ENCODE results near the gene SETD5. TPM values are rescaled to one million over a fixed set of nuclear protein-coding genes. Genes with fewer than 3 reads are reported as not detected.

The SETD5 gene
- polyA plus RNA-seq, 2 of the 4 experiments (the other 2 are of a cell fraction) = 41.7 to 92.3 TPM

DNA sequence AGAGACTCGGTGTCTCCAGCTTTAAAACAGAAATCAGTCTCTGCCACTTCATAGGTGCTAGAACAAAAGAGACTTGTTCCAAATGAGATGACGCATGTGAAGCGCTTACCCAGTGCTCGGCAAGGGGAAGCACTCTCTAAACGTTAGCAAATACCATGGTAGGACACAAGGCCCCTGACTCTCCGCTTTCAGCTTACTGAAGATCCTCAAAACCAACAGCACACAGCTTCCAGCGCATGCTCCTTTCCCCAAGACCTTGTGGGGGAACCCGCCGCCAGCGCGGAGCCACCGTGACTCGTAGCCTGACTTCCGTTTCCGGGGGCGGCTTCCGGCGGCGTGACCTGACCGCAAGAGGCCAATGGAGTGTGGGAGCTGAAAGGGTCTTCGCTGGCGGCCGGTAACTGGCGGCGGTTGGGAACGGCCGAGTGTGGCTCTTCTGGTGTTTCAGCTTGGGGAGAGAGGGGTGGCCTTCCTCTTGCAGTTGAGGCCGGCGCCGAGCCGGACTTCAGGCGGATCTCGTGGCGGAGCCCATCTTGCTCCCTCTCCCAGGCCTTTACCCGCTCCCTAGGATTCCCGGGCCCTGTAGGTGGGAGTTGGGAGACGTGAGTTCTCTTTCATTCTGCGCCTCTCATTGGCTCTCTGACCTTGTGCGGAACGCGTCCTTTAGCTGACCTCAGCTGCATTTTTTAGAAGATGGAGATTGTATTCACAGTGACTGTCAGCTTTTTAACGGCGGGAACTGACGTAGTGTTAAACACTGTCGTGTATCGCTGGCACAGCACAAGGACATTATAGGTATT is 34.5 kb upstream of the SETD5 start, which contains the start of gene THUMPD3 (continued):
- TF ChIP-seq RARB (CRISPR knock-in tag; IDR thresholded peaks at IDR 0.05) (peak; percentile 57; the same call in 1 of the 2 replicates), CBX8 (IDR thresholded peaks at IDR 0.05) (no peak), ZNF302 (CRISPR knock-in tag; IDR thresholded peaks at IDR 0.05) (no peak), MYC (IDR thresholded peaks at IDR 0.05; ENCODE audit: borderline replicate concordance, low read length) (peak; percentile 89), EHF (CRISPR knock-in tag; IDR thresholded peaks at IDR 0.05) (peak; percentile 88; the same call in 1 of the 2 replicates), ZC3H11A (IDR thresholded peaks at IDR 0.05) (no peak), JUN (IDR thresholded peaks at IDR 0.05) (peak; percentile 84 to 97), JUNB (IDR thresholded peaks at IDR 0.05) (no peak), FOSL2 (IDR thresholded peaks at IDR 0.05) (no peak), FOSL2 (CRISPR knock-in tag; IDR thresholded peaks at IDR 0.05) (peak; percentile 62), RFX5 (IDR thresholded peaks at IDR 0.05) (no peak), CBX2 (IDR thresholded peaks at IDR 0.05; ENCODE audit: borderline replicate concordance, low read depth) (no peak), POLR2A (IDR thresholded peaks at IDR 0.05; ENCODE audit: low read length) (peak; percentile 88), ESRRA (IDR thresholded peaks at IDR 0.05; ENCODE audit: borderline replicate concordance, low read length) (no peak), MAZ (IDR thresholded peaks at IDR 0.05; ENCODE audit: borderline replicate concordance, low read depth, low read length) (peak; percentile 96; the same call in 1 of the 2 replicates), SMC3 (IDR thresholded peaks at IDR 0.05) (no peak), BHLHE40 (IDR thresholded peaks at IDR 0.05; ENCODE audit: low read depth, low read length) (no peak), FOXS1 (CRISPR knock-in tag; IDR thresholded peaks at IDR 0.05) (no peak), POLR2AphosphoS2 (conservative IDR thresholded peaks at IDR 0.05; ENCODE audit: low read length) (no peak), GATA3 (IDR thresholded peaks at IDR 0.05; ENCODE audit: borderline replicate concordance) (no peak; the same call in 1 of the 2 replicates), RAD21 (conservative IDR thresholded peaks at IDR 0.05 in 1 of 2, IDR thresholded peaks at IDR 0.05 in 1 of 2) (no peak)
- TF ChIP-seq, protein P1, sequence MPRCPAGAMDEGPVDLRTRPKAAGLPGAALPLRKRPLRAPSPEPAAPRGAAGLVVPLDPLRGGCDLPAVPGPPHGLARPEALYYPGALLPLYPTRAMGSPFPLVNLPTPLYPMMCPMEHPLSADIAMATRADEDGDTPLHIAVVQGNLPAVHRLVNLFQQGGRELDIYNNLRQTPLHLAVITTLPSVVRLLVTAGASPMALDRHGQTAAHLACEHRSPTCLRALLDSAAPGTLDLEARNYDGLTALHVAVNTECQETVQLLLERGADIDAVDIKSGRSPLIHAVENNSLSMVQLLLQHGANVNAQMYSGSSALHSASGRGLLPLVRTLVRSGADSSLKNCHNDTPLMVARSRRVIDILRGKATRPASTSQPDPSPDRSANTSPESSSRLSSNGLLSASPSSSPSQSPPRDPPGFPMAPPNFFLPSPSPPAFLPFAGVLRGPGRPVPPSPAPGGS (IDR thresholded peaks at IDR 0.05) = peak; percentile 87; the same call in 1 of the 3 replicates
- TF ChIP-seq, protein P2, sequence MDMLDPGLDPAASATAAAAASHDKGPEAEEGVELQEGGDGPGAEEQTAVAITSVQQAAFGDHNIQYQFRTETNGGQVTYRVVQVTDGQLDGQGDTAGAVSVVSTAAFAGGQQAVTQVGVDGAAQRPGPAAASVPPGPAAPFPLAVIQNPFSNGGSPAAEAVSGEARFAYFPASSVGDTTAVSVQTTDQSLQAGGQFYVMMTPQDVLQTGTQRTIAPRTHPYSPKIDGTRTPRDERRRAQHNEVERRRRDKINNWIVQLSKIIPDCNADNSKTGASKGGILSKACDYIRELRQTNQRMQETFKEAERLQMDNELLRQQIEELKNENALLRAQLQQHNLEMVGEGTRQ (IDR thresholded peaks at IDR 0.05) = peak; percentile 70
- TF ChIP-seq, protein P3, sequence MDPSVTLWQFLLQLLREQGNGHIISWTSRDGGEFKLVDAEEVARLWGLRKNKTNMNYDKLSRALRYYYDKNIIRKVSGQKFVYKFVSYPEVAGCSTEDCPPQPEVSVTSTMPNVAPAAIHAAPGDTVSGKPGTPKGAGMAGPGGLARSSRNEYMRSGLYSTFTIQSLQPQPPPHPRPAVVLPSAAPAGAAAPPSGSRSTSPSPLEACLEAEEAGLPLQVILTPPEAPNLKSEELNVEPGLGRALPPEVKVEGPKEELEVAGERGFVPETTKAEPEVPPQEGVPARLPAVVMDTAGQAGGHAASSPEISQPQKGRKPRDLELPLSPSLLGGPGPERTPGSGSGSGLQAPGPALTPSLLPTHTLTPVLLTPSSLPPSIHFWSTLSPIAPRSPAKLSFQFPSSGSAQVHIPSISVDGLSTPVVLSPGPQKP (IDR thresholded peaks at IDR 0.05; ENCODE audit: low read depth, low read length) = no peak
- TF ChIP-seq, protein P4, sequence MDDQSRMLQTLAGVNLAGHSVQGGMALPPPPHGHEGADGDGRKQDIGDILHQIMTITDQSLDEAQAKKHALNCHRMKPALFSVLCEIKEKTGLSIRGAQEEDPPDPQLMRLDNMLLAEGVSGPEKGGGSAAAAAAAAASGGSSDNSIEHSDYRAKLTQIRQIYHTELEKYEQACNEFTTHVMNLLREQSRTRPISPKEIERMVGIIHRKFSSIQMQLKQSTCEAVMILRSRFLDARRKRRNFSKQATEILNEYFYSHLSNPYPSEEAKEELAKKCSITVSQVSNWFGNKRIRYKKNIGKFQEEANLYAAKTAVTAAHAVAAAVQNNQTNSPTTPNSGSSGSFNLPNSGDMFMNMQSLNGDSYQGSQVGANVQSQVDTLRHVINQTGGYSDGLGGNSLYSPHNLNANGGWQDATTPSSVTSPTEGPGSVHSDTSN (IDR thresholded peaks at IDR 0.05) = no peak
- TF ChIP-seq, protein P5, sequence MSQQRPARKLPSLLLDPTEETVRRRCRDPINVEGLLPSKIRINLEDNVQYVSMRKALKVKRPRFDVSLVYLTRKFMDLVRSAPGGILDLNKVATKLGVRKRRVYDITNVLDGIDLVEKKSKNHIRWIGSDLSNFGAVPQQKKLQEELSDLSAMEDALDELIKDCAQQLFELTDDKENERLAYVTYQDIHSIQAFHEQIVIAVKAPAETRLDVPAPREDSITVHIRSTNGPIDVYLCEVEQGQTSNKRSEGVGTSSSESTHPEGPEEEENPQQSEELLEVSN (IDR thresholded peaks at IDR 0.05; ENCODE audit: borderline replicate concordance, low read depth) = peak; percentile 93

All from A549 (cell line).